GM10266 (cell line): ENCODE data around the gene CD24.
"Not testable (repeated sequence)": the region's sequence is repeated elsewhere in the genome, so short reads cannot be mapped to it uniquely, and the experiment has no call there.

Source experiments
- DNase-seq: peaks from one replicate; pipeline ENCODE4 v3.0.0; 2012; ENCODE audit errors: extremely low spot score
- CTCF ChIP-seq: IDR thresholded peaks from 2 replicates; pipeline ENCODE4 v1.5.1; 2012; ENCODE audit warnings: mild to moderate bottlenecking, low read depth; ENCODE audit not compliant: control insufficient read depth, insufficient read depth; ENCODE audit errors: missing control alignments

The CD24 gene

GRCh38 chr6:106975738-106976064, 1.2 kb upstream of the CD24 start:
- no peak for DNase-seq

GRCh38 chr6:106974999-106975737, 639 bp upstream of the CD24 start:
- peak; percentile 52 for TF ChIP-seq CTCF
- peak; percentile 53 for DNase-seq

More at GRCh38 chr6:106975738-106976064, 1.2 kb upstream of the CD24 start:
- no peak for TF ChIP-seq CTCF

GRCh38 chr6:106973836-106974335, 643 bp downstream of the CD24 start:
- DNase-seq: peak; percentile 47
- no peak for TF ChIP-seq CTCF

- DNase-seq: peak; percentile 45
- TF ChIP-seq CTCF: no peak
These were observed 1.3 kb downstream of the CD24 start for GRCh38 chr6:106973018-106973835.

- no peak for DNase-seq
- TF ChIP-seq CTCF: no peak
These were observed 2.0 kb downstream of the CD24 start for GRCh38 chr6:106972500-106972899.

- DNase-seq: not testable (repeated sequence)
These were observed 3.8 kb downstream of the CD24 start for GRCh38 chr6:106970769-106971168.

- no peak for DNase-seq
- TF ChIP-seq CTCF: no peak
These were observed 6.5 kb downstream of the CD24 start for GRCh38 chr6:106967936-106968555.
